CD4-positive, alpha-beta T cell (primary cell): ENCODE data around the gene CEP97. TPM values are rescaled to one million over a fixed set of nuclear protein-coding genes. Genes with fewer than 3 reads are reported as not detected.
A peak's percentile ranks its signal among the peaks of the same experiment; 100 is the strongest.

ENCODE experiments used
- ATAC-seq: fragments of 200-7000 bp; cut with Tn5 transposase; one replicate; pipeline ENCODE4 v1.10.0; 2022; ENCODE audit warnings: mild to moderate bottlenecking; ENCODE audit not compliant: poor library complexity
- CTCF ChIA-PET: fragments of 350-600 bp; sonication (Branson Sonifier 250); formaldehyde crosslinking; loops from one replicate; lab custom pipeline; 2021; ENCODE audit warnings: antibody characterized with exemption, inconsistent platforms; lab: Charles Lee
- POLR2A ChIA-PET: fragments of 350-600 bp; sonication (Branson Sonifier 250); formaldehyde crosslinking; loops from one replicate; lab custom pipeline; 2021; ENCODE audit warnings: antibody characterized with exemption, inconsistent platforms; lab: Charles Lee
- DNase-seq, 14 experiments: peaks; one replicate each; pipeline ENCODE4 v3.0.0-alpha.2; 2013 to 2020; ENCODE audit warnings: mixed read lengths in 2 of 14
- H3K27ac ChIP-seq, 2 donors: one replicate each; pipeline versions ENCODE4 v1.5.1 to v1.7.0; 2013; ENCODE audit warnings: low read length in 2 of 2, low read depth in 1 of 2, mild to moderate bottlenecking in 1 of 2
- H3K27me3 ChIP-seq, 2 experiments: 1 replicate in 1 of 2; 2 replicates in 1 of 2; pipeline versions ENCODE4 v1.6.1 to v1.7.0; 2013; ENCODE audit warnings: low read length in 2 of 2, control low read depth in 1 of 2, mild to moderate bottlenecking in 1 of 2, moderate library complexity in 1 of 2; ENCODE audit not compliant: insufficient read depth in 2 of 2, control insufficient read depth in 1 of 2
- H3K36me3 ChIP-seq: one replicate; pipeline ENCODE4 v1.6.1; 2013; ENCODE audit warnings: low read length, control low read depth; ENCODE audit not compliant: insufficient read depth
- H3K4me1 ChIP-seq: one replicate; pipeline ENCODE4 v1.6.1; 2013; ENCODE audit warnings: low read length, control low read depth; ENCODE audit not compliant: insufficient read depth
- H3K4me3 ChIP-seq: one replicate; pipeline ENCODE4 v1.5.1; 2013; ENCODE audit warnings: mild to moderate bottlenecking, low read length, moderate library complexity
- H3K9me3 ChIP-seq, 2 experiments: 1 replicate in 1 of 2; 2 replicates in 1 of 2; pipeline versions ENCODE4 v1.6.1 to v1.7.0; 2013; ENCODE audit warnings: low read length in 2 of 2, mild to moderate bottlenecking in 2 of 2, control low read depth in 1 of 2, moderate library complexity in 1 of 2; ENCODE audit not compliant: control insufficient read depth in 1 of 2, insufficient read depth in 1 of 2
- H3K27ac Mint-ChIP-seq: one replicate; pipeline ENCODE4 v1.8.0; 2020; ENCODE audit warnings: mixed read lengths
- H3K27me3 Mint-ChIP-seq: one replicate; pipeline ENCODE4 v1.8.0; 2021; ENCODE audit warnings: mixed read lengths
- H3K36me3 Mint-ChIP-seq: one replicate; pipeline ENCODE4 v1.8.0; 2021; ENCODE audit warnings: low read depth, mixed read lengths
- H3K4me1 Mint-ChIP-seq: one replicate; pipeline ENCODE4 v1.8.0; 2021; ENCODE audit warnings: low read depth, mixed read lengths
- H3K4me3 Mint-ChIP-seq: one replicate; pipeline ENCODE4 v1.8.0; 2020; ENCODE audit warnings: mild to moderate bottlenecking, mixed read lengths
- H3K9me3 Mint-ChIP-seq: one replicate; pipeline ENCODE4 v1.8.0; 2020; ENCODE audit warnings: mixed read lengths
- CTCF ChIP-seq: fragments of 200-600 bp; IDR thresholded peaks from one replicate; pipeline ENCODE4 v1.8.0; 2022; ENCODE audit warnings: antibody characterized with exemption, mild to moderate bottlenecking
- intact Hi-C, 2 experiments: fragments of 100-400 bp; cut with DNase I in 1 of 2; cut with micrococcal nuclease in 1 of 2; formaldehyde crosslinking; loops; one replicate each; pipeline versions ENCODE4 v1.15.1 to v1.9.0; 2023 to 2025; cut with DNase I, micrococcal nuclease
- total RNA-seq, 174 experiments: library from RNA in 2 of 174; stranded (reverse) in 2 of 174; gene quantifications; one replicate each; pipeline ENCODE4 v1.2.3 and lab custom pipeline; 2021 to 2026

CEP97 gene
- total RNA-seq, 2 experiments from 2014 or later, result 6.3 to 6.6 TPM

GRCh38 chr3:101819649-101820206 lies 95.3 kb downstream of the CEP97 start:
- no peak overlapping the region for H3K27ac Mint-ChIP-seq
- H3K4me1 ChIP-seq, result peaks cover under 1% of the 10 kb centered on the region
- peak in 2 of 14 experiments; percentile 43 to 53 for DNase-seq
- CTCF ChIA-PET, result interaction anchor here (1.0 kb wide), 1 partner anchor 273 kb away, joined by 3 read pairs; no protein-coding TSS in a partner anchor
- H3K36me3 ChIP-seq, result peaks cover 24% of the 10 kb centered on the region
- peaks cover 30% of the 10 kb centered on the region for H3K4me1 Mint-ChIP-seq
- TF ChIP-seq CTCF, result no peak
- no peaks in the 10 kb centered on the region for H3K9me3 ChIP-seq
- H3K4me3 Mint-ChIP-seq, result no peak overlapping the region
- peaks cover 75% of the 10 kb centered on the region for H3K36me3 Mint-ChIP-seq
- intact Hi-C loops, result loop anchor here in 1 of 2 experiments (5.0 kb wide), 2 partner anchors 38 to 113 kb away; no protein-coding TSS in a partner anchor
- H3K27ac ChIP-seq, result no peak overlapping the region
- no peaks in the 10 kb centered on the region for H3K27me3 ChIP-seq
- POLR2A ChIA-PET, result no interaction called here
- no peaks in the 10 kb centered on the region for H3K27me3 Mint-ChIP-seq
- no peak for ATAC-seq
- no peaks in the 10 kb centered on the region for H3K9me3 Mint-ChIP-seq
- no peak overlapping the region for H3K4me3 ChIP-seq

Other genes starting within 250 kb of the CEP97 start
- 10 to 100 TPM; 37.5 to 39.3 TPM for gene SENP7, start 211.4 kb upstream of the CEP97 start, total RNA-seq
- 10 to 100 TPM; 49.4 to 51.2 TPM for gene TRMT10C, start 162.7 kb upstream of the CEP97 start, total RNA-seq
- 100 to 1,000 TPM; 177 to 181 TPM for gene PCNP, start 150.4 kb upstream of the CEP97 start, total RNA-seq
- 10 to 100 TPM; 73.5 to 76.6 TPM for gene ZBTB11, start 47.5 kb upstream of the CEP97 start, total RNA-seq
- gene RPL24, start 37.9 kb upstream of the CEP97 start, total RNA-seq, result 1,000 to 10,000 TPM; 1,722 to 1,769 TPM
- 10 to 100 TPM; 37.4 to 37.5 TPM for gene NXPE3, start 54.6 kb downstream of the CEP97 start, total RNA-seq
- gene NFKBIZ, start 124.9 kb downstream of the CEP97 start, total RNA-seq, result 100 to 1,000 TPM; 438 to 451 TPM